ENCODE results near the gene AP4M1.

The AP4M1 gene, protein sequence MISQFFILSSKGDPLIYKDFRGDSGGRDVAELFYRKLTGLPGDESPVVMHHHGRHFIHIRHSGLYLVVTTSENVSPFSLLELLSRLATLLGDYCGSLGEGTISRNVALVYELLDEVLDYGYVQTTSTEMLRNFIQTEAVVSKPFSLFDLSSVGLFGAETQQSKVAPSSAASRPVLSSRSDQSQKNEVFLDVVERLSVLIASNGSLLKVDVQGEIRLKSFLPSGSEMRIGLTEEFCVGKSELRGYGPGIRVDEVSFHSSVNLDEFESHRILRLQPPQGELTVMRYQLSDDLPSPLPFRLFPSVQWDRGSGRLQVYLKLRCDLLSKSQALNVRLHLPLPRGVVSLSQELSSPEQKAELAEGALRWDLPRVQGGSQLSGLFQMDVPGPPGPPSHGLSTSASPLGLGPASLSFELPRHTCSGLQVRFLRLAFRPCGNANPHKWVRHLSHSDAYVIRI

DNA sequence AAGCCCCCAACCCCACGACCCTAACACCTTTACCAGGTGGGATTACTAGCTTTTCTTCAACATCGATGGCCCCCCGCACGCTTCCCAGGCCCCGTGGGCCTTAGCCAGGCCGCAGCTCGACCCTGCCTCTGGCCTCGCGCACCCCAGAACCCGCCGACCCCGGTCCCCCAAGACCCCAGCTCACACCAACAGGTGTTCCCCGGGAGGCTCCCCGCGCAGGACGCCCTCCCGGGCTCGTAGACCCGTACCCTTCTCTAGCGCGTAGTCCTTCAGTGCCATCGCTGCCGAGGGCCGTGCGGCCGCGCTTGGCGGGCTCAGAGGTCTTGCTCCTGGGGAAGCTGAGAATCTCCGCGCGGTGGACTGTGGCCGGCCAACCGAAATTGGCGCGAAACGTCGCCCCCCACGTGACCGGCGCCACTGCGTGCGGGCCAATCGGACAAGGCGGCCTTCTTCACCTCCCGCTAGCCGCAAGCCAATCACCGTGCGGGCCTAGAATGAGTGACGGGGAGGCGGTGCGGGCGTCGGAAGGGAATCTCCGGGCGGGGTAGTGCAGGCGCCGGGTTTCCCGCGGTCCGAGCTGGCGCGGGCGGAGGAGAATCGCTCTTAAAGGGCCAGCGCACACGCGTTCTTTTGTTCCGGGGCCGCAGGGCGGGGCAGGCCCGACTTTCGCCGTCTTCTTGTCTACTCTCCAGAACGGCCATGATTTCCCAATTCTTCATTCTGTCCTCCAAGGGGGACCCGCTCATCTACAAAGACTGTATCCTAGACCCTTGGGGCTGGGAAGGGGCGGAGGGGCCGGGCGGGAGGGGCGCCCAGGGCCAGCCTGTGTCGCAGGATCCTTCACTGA lies at the start of gene AP4M1, which contains the start of gene MCM7:
Gene AP4M1, plus strand, starts transcription at position 628 of the 847 bp plus-strand sequence. Its CDS starts 72 bp downstream, at position 700.
Gene MCM7, minus strand, starts transcription at position 382 of the 847 bp plus-strand sequence. Its CDS starts 103 bp downstream, at position 279.
- peak; percentile 99 for DNase-seq (ENCODE audit: low spot score)
- TF ChIP-seq, protein P1, sequence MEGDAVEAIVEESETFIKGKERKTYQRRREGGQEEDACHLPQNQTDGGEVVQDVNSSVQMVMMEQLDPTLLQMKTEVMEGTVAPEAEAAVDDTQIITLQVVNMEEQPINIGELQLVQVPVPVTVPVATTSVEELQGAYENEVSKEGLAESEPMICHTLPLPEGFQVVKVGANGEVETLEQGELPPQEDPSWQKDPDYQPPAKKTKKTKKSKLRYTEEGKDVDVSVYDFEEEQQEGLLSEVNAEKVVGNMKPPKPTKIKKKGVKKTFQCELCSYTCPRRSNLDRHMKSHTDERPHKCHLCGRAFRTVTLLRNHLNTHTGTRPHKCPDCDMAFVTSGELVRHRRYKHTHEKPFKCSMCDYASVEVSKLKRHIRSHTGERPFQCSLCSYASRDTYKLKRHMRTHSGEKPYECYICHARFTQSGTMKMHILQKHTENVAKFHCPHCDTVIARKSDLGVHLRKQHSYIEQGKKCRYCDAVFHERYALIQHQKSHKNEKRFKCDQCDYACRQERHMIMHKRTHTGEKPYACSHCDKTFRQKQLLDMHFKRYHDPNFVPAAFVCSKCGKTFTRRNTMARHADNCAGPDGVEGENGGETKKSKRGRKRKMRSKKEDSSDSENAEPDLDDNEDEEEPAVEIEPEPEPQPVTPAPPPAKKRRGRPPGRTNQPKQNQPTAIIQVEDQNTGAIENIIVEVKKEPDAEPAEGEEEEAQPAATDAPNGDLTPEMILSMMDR (IDR thresholded peaks at IDR 0.05; ENCODE audit: extremely low read depth, missing control alignments) = no peak

DNA sequence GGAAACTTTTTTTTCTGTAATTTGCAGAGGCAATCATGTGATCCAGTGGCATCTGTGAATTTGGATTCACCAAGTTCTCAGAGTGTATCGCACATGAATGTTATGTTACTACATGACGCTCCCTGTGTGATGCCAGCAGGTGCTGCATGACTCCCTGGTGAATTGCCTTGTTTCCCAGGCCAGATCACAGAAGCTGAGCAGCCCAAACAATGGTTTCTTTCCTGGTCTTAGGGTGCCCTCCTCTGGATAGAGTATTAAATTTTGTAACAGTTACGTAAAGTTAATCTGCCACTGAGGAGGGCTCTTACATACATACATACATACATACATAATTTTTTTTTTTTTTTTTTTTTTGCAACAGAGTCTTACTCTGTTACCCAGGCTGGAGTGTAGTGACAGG lies 48.2 kb upstream of the AP4M1 start:
- peak; percentile 40 for DNase-seq (ENCODE audit: low spot score)
- TF ChIP-seq, protein P1 (IDR thresholded peaks at IDR 0.05; ENCODE audit: extremely low read depth, missing control alignments) = no peak

DNA sequence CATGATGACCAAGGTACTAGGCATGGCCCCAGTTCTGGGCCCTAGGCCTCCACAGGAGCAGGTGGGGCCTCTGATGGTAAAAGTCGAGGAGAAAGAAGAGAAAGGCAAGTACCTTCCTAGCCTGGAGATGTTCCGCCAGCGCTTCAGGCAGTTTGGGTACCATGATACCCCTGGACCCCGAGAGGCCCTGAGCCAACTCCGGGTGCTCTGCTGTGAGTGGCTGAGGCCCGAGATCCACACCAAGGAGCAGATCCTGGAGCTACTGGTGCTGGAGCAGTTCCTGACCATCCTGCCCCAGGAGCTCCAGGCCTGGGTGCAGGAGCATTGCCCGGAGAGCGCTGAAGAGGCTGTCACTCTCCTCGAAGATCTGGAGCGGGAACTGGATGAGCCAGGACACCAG lies 44.4 kb upstream of the AP4M1 start:
- DNase-seq (ENCODE audit: low spot score) = no peak
- TF ChIP-seq, protein P1 (IDR thresholded peaks at IDR 0.05; ENCODE audit: extremely low read depth, missing control alignments) = no peak

DNA sequence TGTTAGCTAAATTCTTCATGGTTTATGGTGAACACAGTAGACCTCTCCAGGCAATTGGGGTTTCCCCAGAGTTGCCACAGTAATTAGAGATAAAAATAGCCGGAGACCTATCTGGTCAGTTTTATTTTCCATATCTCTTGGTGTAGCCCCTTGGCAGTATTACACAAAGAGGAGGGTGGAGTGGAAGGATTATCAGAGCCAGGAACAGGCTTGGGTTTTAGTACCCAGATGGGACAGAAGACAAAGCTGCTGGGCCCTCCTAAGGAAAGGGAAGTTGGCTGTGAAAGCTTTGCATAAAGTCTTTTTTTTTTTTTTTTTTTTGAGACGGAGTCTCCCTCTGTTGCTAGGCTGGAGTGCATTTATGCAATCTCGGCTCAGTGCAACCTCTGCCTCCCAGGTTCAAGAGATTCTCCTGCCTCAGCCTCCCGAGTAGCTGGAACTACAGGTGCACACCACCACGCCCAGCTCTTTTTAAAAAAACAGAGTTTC lies 42.1 kb upstream of the AP4M1 start:
- TF ChIP-seq, protein P1 (IDR thresholded peaks at IDR 0.05; ENCODE audit: extremely low read depth, missing control alignments) = no peak
- peak; percentile 15 for DNase-seq (ENCODE audit: low spot score)

DNA sequence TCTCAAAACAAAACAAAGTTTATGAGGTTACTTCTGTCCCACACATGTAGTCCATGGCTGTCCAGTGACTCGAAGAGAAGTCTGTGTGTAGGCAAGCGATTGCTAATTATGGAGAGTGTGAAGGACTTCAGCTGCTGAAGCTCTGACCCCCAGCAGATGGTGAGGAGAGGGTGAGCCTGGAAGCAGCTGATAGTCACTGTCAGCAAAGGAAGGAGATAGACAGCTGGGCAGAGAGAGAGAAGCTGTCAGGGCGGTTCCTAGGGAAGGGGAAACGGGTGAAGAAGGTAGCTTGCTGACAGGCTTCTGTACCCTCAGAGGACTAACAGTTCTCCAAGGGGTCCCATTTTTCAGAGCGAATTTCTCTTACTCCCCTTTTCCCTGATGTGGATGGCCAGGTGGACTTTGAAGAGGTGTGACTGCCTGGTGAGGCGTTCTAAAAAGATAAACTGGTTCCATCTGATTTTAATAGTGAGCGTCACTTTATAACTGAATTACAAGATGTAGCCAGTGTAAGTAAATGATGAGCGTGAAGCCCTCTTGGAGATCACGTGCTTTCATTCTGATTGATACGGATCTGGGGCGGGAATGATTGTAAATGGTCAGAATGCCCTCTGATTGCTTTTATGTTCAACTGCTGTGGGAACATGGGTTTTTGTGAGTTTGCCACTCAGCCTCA lies 39.8 kb upstream of the AP4M1 start:
- TF ChIP-seq, protein P1 (IDR thresholded peaks at IDR 0.05; ENCODE audit: extremely low read depth, missing control alignments) = no peak
- DNase-seq (ENCODE audit: low spot score) = no peak

DNA sequence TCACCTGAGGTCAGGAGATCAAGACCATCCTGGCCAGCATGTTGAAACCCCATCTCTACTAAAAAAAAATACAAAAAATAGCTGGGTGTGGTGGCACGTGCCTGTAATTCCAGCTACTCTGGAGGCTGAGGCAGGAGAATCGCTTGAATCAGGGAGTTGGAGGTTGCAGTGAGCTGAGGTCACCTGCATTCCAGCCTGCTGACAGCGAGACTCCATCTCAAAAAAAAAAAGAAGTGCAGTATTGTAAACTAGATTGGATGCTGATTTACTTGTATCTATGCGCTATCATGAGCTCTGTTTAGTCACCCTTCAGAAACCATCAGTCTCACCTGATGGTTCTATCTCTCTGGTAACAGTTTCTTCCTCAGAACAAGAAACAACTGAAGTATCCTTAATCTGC lies 38.1 kb upstream of the AP4M1 start:
- DNase-seq (ENCODE audit: low spot score) = no peak
- TF ChIP-seq, protein P1 (IDR thresholded peaks at IDR 0.05; ENCODE audit: extremely low read depth, missing control alignments) = no peak

Measured in GM20000 (cell line).